Kidney (tissue), 14 donors: ENCODE results near the gene ALPK1. TPM values are rescaled to one million over a fixed set of nuclear protein-coding genes. Genes with fewer than 3 reads are reported as not detected.

Experiments used
- DNase-seq, 5 donors: peaks; one replicate each; pipeline ENCODE4 v3.0.0-alpha.2; 2013 to 2020
- FAIRE-seq: peaks from 2 replicates; lab custom pipeline; 2012; peaks lifted over from hg19 to GRCh38; lab: Jason Lieb, UNC
- H3K27ac ChIP-seq, 2 donors: one replicate each; pipeline ENCODE4 v1.7.0; 2013; ENCODE audit warnings: low read depth in 2 of 2, low read length in 2 of 2, inconsistent platforms in 1 of 2
- H3K27me3 ChIP-seq: one replicate; pipeline ENCODE4 v1.7.1; 2013; ENCODE audit warnings: low read length, inconsistent platforms; ENCODE audit not compliant: control insufficient read depth, insufficient read depth
- H3K36me3 ChIP-seq, 3 donors: one replicate each; pipeline versions ENCODE4 v1.7.0 to v1.7.1; 2013; ENCODE audit warnings: low read length in 3 of 3, control low read depth in 1 of 3, inconsistent platforms in 1 of 3; ENCODE audit not compliant: insufficient read depth in 3 of 3, control insufficient read depth in 2 of 3
- H3K4me1 ChIP-seq, 3 donors: one replicate each; pipeline versions ENCODE4 v1.7.0 to v1.7.1; 2013; ENCODE audit warnings: low read length in 3 of 3, inconsistent platforms in 1 of 3, low read depth in 1 of 3; ENCODE audit not compliant: control insufficient read depth in 2 of 3, insufficient read depth in 2 of 3
- H3K4me3 ChIP-seq, 3 donors: one replicate each; pipeline versions ENCODE4 v1.7.0 to v1.8.1; 2013; ENCODE audit warnings: low read length in 3 of 3, control low read depth in 1 of 3, inconsistent platforms in 1 of 3
- H3K9ac ChIP-seq, 3 donors: one replicate each; pipeline versions ENCODE4 v1.7.0 to v1.7.1; 2013; ENCODE audit warnings: low read length in 3 of 3, control low read depth in 1 of 3, inconsistent platforms in 1 of 3
- H3K9me3 ChIP-seq, 3 donors: one replicate each; pipeline versions ENCODE4 v1.7.0 to v1.7.1; 2013; ENCODE audit warnings: low read length in 3 of 3, control low read depth in 1 of 3, inconsistent platforms in 1 of 3; ENCODE audit not compliant: control insufficient read depth in 2 of 3, insufficient read depth in 1 of 3
- intact Hi-C: fragments of 100-400 bp; cut with DNase I; formaldehyde crosslinking; loops from one replicate; pipeline ENCODE4 v1.11.1; 2022
- polyA plus RNA-seq: library from polyadenylated mRNA; stranded (reverse); fragments of 350-450 nt; fragmentation: Illumina TruSeq; extraction: RNeasy Lipid Tissue Mini Kit (QIAGEN cat#74804); gene quantifications from one replicate; pipeline ENCODE4 v1.2.3, GENCODE V29; 2014; ENCODE audit warnings: low read depth, low replicate concordance; ENCODE audit not compliant: insufficient read depth
- total RNA-seq: library from RNA; stranded (reverse); fragmentation: NEBNext Ultra II Directional; extraction: Animal tissue kit (Norgen Biotek cat#: 25700); gene quantifications from one replicate; pipeline ENCODE4 v1.2.1, GENCODE V29; 2021
- TF ChIP-seq, protein P1 (sequence below): IDR thresholded peaks from 3 replicates; pipeline ENCODE4 v1.5.1; 2012; ENCODE audit warnings: mild to moderate bottlenecking, moderate library complexity, borderline replicate concordance; ENCODE audit not compliant: insufficient read depth; ENCODE audit errors: extremely low read depth
- donor health status: control.
- donor health status: control.
- donor health status: control.
- donor health status: control.
- donor health status: control.
- donor health status: DM: yes; HTN: yes; CAD: no.
- donor health status: Normal renal cell carcinoma (clear cell type).

ALPK1 gene
- total and polyA plus RNA-seq, 2 donors from 2014 or later = 5.9 to 33.5 TPM

DNA sequence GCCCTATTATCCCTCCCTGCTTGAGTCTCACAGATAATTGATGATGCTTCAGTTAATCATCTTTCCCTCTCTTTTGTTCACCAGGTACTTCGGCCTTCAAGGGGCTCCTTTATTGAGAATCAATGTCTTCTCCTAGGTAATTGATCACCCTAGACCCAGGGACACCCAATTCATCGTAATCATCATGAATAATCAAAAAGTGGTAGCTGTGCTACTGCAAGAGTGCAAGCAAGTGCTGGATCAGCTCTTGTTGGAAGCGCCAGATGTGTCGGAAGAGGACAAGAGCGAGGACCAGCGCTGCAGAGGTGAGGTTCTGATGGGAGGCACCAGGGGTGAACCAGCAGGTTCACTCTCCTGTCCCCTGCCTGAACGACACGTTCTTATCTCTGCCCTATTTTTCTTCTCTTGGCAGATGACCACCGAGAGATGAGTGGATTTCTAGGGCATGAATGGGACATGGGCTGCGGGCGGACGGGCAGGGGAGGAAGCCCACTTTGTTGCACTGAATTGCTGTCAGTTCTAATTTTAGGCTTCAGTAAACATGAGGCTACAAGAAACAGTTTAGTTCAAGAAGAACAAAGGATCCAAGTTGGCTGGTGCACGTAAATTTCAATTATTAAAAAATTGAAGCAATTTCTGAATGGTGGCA lies 80.5 kb downstream of the ALPK1 start:
- intact Hi-C loops = no loop called here
- no peak overlapping the region for H3K4me3 ChIP-seq
- H3K36me3 ChIP-seq = peaks cover 0 to 3% (median 0%) of the 10 kb centered on the region in 3 donors
- FAIRE-seq (no peak), DNase-seq (no peak)
- no peak overlapping the region for H3K9ac ChIP-seq
- TF ChIP-seq, protein P1, sequence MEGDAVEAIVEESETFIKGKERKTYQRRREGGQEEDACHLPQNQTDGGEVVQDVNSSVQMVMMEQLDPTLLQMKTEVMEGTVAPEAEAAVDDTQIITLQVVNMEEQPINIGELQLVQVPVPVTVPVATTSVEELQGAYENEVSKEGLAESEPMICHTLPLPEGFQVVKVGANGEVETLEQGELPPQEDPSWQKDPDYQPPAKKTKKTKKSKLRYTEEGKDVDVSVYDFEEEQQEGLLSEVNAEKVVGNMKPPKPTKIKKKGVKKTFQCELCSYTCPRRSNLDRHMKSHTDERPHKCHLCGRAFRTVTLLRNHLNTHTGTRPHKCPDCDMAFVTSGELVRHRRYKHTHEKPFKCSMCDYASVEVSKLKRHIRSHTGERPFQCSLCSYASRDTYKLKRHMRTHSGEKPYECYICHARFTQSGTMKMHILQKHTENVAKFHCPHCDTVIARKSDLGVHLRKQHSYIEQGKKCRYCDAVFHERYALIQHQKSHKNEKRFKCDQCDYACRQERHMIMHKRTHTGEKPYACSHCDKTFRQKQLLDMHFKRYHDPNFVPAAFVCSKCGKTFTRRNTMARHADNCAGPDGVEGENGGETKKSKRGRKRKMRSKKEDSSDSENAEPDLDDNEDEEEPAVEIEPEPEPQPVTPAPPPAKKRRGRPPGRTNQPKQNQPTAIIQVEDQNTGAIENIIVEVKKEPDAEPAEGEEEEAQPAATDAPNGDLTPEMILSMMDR = no peak
- H3K4me1 ChIP-seq = no peaks in the 10 kb centered on the region
- H3K9me3 ChIP-seq = no peaks in the 10 kb centered on the region
- no peaks in the 10 kb centered on the region for H3K27me3 ChIP-seq
- H3K27ac ChIP-seq = no peak overlapping the region

DNA sequence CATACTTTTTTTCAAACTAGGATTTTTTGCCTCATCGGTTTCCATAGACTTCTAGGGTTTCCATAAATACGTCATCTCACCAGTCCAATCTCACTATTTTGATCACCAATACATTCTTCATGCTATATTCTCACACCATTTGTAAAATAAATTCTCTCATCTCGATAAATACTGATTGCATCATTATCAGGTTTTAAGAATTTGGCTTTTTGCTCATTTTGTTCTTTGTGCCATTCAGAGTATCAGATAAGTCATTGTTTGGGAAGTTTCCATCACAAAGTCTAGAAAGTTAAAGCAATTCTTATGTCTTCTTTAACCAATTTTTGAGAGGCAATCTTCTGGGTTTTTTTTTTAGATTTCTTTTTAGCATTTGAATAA lies 81.1 kb downstream of the ALPK1 start:
- TF ChIP-seq, protein P1 = no peak
- no peak overlapping the region for H3K4me3 ChIP-seq
- DNase-seq = no peak
- FAIRE-seq = no peak
- no peak overlapping the region for H3K9ac ChIP-seq
- intact Hi-C loops = no loop called here
- no peaks in the 10 kb centered on the region for H3K9me3 ChIP-seq
- no peaks in the 10 kb centered on the region for H3K4me1 ChIP-seq
- peaks cover 0 to 3% (median 0%) of the 10 kb centered on the region in 3 donors for H3K36me3 ChIP-seq
- no peaks in the 10 kb centered on the region for H3K27me3 ChIP-seq
- H3K27ac ChIP-seq = no peak overlapping the region

DNA sequence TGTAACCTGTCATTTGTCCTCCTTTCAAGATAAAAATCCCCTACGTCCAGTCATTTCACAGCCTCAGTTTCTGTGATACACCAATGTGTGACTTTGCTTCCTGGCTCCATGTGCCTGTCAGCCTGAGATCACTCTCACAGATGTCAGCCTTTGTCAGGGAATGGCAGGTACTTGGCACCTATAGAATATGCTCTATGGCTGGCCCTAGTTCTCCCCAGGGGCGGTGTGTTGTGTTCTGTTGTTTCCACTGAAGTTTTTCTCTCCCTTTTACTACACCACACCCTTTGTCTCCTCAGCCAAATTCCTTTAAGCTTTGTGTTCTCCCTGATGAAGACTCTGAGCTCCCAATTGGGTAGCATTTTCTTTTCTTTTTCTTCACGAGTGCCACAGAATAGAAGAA lies 81.7 kb downstream of the ALPK1 start:
- peaks cover 0 to 3% (median 0%) of the 10 kb centered on the region in 3 donors for H3K36me3 ChIP-seq
- H3K27me3 ChIP-seq = no peaks in the 10 kb centered on the region
- intact Hi-C loops = no loop called here
- H3K9ac ChIP-seq = no peak overlapping the region
- DNase-seq (no peak), FAIRE-seq (no peak)
- H3K27ac ChIP-seq = no peak overlapping the region
- TF ChIP-seq, protein P1 = no peak
- H3K9me3 ChIP-seq = no peaks in the 10 kb centered on the region
- no peaks in the 10 kb centered on the region for H3K4me1 ChIP-seq
- no peak overlapping the region for H3K4me3 ChIP-seq
